D341Med (cell line): Measurements from ENCODE around the gene PPP3R2.
"Not testable (repeated sequence)": the region's sequence is repeated elsewhere in the genome, so short reads cannot be mapped to it uniquely, and the experiment has no call there.

Experiments
- DNase-seq: peaks from one replicate; pipeline ENCODE4 v3.0.0; 2012; ENCODE audit warnings: low spot score

Gene PPP3R2, protein sequence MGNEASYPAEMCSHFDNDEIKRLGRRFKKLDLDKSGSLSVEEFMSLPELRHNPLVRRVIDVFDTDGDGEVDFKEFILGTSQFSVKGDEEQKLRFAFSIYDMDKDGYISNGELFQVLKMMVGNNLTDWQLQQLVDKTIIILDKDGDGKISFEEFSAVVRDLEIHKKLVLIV

DNA sequence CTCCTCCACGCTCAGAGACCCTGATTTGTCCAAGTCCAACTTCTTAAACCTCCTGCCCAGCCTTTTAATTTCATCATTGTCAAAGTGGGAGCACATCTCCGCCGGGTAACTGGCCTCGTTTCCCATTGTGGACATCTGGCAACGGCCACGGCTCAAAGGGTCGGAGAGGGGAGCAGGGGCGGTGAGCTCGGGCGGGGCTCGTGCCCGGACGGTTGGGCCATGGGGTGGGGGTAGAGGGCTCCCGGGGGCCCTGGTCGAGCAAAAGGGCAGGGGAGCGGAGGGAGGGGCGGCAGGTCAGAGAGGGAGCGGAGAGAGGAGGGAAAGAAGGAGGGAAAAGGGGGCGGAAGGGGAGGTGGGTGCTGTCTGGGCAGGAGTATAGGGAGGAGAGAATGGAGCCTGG is at the start of gene PPP3R2:
Gene PPP3R2, minus strand, starts transcription at position 174 of the 400 bp plus-strand sequence. Its CDS starts 48 bp downstream, at position 126.
- no peak for DNase-seq

DNA sequence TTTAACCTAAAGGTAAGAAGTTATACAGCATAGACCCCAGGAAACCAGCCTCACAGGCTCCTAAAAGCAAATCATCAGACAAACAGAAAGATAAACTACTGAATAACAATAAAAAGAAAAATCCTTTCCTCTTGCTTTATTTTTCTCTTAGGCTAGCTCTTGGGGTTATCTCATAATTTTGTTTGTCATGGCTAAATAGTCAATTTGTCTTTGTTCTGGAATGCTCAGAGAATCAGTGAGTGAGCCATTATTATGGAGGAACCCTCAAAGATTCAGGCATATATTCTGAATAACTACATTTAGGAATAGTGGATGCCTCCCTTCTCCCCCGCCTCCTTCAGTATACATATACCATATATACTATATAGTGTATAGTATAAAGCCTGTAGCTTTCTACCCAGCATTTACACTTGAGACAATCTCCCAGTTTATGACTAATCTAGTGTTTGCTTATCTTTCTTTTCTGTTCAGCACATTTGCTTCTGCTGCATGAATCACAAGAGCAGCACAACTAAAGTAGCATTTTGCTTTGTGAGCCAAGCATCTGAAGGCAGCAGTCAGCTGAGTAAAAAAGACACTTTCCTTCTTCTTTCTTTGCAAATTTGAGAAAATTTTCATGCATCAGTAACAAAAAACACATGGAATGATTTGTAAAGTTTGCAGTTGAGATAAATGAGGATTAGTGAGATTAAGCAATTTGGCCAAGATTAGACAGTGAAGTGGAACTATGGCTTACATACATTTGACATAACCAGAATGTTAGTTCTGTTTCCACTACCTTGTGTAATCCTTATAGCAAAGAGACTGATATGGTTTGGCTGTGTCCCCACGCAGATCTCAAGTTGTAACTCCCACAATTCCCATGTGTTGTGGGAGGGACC is 45.3 kb upstream of the PPP3R2 start:
- no peak for DNase-seq

DNA sequence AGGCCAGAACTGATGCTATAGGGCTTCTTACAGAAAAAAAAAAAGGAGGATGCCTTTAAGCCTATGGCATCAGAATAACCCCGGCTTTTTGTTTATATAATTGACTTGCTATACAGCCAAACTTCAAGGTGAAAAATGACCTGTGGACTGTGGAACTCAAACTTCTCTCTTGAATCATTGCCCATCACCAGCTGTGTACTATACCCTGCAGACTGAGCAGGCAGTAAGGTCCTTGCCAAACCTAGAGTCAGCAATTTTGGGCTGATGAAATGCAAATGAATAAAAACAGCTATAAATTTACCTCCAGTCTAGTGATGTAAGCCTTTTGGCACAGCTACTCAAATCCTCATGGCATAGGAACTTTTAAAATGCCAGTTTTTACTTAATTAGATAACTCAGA is 44.5 kb upstream of the PPP3R2 start:
- DNase-seq: no peak

DNA sequence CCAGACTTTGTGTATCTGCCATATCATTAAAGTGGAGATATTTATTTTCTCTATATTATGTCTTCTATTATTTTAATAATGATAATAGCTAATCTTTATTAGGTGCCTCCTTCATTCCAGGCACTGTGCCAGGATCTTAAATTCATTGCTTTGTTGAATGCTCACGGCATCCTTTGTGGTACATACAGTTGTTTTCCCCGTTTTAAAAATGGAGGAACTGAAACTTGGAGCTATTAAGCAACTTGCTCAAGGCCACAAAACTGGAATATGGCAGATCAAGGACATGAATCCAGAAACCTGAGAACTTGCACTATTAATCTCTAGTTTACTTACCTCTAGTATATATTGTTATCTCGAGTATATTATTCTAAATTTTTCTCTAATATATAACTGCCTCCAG is 41.5 kb upstream of the PPP3R2 start:
- no peak for DNase-seq

DNA sequence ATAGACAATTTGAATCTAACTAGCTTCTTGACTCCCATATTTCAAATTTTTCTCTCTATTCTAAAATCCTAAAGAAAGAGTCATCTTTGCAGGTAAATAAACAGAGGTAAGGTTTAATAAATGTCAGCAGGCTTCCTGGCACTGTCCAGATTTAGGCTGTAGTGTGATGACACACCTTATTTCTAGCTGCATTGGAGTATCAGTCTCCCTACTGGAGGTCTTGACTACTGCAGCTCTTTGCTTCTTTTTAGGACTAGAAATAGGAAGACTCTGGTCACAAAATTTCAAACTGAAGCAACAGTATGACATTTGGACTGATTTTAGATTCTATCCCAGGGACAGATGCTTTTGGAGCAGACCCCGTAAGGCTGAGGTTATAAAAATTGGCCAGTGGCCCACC is 40.7 kb upstream of the PPP3R2 start:
- no peak for DNase-seq

DNA sequence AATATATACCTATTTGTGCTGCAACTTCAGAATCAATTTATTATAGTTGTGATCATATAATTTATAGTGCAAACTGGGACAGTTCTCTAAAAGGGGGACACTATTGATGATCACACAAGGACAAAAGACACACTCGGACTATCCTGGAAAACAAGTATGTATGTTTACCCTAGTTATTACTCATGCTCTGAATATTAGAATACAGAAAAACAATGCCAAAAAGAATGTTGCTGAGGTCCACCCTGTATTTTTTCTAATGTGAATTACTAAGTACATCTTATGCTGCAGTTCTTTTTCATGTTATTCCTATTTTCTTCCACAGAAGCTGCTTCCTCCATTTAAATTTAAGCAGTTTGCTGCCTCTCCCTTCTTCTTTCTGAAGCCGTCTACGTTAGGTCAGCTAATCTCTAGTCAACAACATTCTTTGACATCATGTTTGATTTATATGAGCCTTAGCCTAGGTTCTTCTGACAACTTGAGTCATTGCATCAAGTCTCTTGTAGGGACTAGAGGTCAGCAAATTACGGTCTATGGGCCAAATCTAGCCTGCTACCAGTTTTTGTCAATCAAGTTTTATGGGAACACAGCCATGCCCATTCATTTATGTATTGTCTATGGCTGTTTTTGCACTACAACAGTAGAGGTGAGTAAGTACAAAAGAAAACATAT is 40.1 kb upstream of the PPP3R2 start:
- no peak for DNase-seq

DNA sequence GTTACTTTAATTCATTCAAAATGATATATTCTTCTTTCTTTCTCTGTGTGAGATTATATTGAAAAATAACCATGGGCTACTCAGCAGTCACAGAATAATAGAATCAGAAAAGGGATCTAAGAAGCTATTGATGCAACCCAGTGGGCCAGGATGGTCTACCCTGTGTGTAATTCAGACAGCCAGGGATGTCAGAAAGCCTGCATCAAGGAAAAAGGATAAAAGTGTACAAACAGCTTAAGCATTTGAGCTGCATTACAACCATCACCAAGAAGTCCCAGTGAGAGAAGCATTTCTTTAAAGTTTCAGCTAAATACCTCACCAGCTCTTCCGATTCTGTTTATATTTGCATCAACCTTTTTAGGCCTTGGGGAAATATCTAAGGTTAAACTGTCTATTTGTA is 37.8 kb upstream of the PPP3R2 start:
- DNase-seq: no peak

DNA sequence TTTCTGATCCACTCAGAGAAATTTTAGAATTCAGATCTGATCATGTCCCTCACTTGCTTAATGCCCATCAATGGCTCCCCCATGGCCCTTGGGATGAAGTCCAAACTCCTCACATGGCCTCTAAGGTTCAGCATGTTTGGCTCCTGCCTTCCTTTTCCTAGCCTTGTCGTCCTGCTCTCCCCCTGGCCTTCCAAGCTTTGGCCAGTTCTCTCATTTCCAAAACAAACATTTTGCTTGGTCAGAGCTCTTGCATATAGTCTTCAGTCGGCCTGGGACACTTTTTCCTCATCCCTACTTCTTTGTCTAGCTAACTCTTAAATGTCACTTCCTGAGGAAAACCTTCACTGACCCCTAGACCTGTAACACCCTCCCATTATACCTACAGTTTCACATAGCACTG is 37.1 kb upstream of the PPP3R2 start:
- no peak for DNase-seq

DNA sequence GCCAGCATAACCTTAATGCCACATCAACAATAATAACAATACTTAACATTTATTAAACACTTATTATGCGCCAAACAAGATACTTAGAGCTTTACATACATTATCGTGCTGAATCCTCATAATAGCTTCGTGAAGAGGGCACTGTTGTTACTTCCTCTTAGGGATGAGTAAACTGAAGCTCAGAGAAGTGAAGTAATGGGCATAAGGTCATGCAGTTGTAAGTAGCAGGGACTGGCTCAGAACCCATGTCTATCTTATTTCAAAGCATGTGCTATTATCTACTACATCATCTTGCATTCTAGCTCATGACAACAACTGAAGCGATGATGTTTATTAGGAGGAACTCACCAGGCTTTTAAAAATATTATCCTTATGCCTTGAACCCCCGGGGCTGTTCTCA is 34.9 kb upstream of the PPP3R2 start:
- DNase-seq: no peak

DNA sequence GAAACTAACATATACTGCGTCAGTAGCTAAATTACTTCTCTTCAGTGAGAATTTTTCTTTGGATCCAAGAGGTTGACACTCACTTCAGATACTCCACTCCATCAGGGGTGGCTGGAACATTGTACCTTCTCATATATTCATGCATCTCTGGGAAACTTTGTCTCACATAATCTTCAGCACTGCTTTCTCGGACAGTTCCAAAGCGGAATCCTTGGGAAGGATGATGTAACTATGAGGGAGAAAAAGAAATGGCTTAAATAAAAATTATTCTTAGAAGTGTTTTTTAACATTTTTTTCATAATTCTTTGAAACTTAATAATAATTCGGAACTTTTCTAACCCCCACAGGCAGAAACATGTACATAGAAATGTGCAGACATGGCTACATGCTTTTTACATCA is 33.4 kb upstream of the PPP3R2 start:
- no peak for DNase-seq

DNA sequence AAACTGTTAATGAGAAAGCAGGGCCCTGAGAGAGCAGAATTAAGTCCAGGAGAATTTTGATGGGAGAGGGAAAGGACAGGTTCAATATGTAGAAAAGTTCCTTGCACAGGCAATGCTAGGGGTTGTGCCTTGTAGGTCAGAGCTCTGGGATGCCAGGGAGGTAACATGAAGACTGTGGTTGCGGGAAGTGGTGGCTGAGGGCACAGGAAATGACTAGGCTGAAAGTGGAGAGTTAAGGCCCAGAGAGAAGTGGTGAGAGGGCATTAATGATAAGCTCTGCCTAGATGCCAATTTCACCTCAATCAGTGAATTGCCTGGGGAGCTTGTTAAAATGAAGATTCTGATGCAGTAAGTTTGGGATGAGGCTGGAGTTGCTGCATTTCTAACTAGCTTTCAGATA is 31.5 kb upstream of the PPP3R2 start:
- DNase-seq: no peak

DNA sequence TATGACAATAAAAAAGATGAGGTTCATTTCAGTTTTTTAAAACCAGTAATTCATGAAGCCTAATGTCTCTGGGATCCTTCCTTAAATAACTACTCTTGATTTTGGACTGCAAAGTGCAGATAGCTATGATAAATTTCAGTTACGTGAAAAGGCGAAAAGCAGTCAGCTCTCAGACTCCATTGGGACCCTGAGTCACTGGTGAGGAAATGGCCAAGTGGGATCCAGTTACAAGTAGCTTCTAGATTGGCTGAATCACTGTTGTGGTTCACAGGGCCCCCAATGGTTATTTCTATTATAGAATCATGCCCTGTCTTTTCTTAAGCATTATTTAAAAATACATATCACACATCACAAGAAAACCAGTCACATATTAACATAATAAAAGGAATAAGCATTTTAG is 31.1 kb upstream of the PPP3R2 start:
- DNase-seq: no peak

DNA sequence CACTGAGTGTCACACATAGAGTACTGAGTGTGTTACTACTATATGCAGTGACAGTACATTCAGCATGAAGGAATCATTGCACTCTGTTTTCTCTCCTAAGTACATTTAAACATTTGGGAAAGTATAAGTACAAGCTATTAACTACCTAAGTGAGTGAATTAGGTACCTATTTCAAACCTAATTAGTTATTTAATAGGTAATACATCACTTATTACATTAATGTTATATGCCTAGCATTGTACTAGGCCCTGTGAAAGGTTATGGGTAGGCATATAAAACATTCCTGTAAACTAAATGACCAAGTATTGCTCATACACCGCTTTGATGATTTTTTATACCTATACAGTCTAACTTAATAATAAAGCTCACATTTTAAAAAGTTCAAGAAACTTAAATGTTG is 25.7 kb upstream of the PPP3R2 start:
- no peak for DNase-seq

DNA sequence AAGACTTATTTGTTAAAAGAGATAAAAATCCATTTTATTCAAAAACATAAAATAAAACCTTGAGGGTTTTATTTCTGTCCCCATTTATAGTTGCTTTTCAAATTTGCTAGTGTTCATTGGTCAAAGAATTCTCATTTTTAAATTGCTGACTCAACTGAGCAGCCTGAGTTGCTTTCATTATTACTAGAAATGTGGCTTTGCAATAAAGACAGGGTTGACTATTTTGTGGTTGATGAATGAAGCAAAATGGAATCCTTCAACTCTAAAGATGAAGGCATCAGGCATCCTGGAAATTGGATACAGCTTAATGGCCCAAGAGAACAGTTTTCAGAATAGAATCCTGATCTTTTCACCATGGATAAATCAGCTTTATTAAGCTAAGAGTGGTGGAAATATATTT is 23.9 kb upstream of the PPP3R2 start:
- DNase-seq: no peak

DNA sequence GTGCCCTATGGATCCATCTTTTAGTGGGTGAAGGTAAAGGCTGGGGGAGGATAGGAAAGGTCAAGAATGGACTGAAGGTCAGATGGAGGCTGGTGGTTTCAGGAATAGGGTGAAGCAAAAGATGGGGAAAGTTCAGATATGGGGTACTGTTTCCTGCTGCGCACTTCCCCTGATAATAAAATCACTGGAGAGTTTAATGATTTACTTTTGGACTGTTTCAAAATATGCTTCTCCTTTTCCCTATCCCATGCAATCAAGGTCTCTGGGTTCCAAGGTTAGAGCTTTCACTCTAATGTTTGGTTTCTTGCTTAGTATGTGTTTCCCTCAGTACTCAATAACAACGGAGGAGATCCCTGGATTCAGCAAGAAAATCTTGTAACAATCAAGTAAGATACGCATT is 10.8 kb upstream of the PPP3R2 start:
- no peak for DNase-seq

DNA sequence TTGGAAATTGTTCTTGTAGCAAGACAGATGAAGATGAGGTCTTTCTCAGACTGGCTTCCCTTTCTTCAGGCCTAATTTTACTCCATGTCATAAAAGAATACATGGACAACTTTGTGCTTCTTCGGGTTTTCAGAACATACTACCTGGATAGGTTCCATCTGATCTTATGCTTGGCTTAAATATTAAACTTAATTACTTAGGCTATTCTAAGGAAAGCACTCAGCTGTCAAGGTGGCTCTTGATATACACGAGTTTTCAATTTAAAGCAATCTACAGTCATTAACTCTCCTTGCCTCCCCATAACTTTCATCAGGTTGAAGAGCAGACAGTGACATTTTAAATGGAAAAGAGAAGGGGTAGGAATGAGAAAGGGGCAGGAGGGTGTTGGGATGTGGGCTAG is 9.5 kb upstream of the PPP3R2 start:
- no peak for DNase-seq

DNA sequence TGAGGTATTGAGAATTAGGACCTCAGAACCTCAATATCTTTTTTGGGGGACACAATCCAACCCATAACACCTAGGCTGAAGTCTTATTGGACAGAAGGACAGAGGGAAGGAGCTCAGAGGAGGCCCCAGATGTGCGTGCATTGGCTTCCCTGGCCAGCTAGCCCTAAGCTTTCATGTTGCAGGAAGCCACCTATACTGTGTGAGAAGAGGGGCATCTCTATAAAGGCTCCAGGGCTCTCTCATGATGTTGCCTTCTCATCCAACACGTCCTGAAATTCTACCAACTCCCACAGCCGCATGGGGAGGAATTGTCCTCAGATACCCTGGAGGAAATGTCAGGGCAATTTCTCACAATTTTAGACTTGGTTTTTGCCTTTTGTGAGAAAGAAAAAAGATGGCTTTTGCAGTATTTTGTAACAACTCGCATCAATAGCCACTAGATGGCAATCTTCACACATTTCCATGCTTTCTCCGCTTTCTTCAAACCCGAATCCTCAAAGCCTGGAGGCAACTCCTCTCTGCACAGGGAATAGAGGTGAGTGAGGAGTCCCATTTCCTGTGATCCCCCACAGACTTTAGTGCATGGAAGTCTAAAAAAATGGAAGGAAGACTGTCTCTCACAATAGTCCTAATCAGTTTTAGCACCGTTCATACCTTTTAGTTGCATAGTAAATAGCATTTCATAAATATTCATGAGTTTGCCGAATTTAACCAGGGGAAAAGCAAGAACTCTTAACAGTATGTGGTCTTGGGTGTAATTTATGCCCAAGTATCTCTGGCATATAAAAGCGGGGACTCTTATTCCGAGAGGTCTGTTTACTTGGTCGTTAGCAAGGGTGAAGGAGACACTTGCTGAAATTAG is 7.4 kb upstream of the PPP3R2 start:
- DNase-seq: peak; percentile 69

DNA sequence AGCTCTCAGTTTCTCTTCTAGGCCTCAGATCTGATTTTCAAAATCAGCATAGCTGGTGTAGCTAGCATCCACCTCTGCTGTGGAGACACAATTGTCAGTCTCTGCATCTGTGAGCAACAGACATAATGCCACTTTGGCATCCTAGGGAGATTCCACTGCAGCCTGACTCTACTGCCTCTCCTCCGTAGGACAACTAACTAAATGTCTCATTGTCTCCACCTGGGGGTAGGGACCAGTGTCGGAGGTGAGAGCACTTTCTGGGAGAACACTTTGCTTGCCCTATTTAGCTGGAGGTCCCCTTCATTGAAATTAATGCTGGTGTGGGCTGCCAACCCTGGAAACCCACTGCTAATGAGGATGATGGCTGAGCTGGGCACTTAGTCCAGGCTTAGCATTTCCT is 1.4 kb downstream of the PPP3R2 start:
- no peak for DNase-seq

DNA sequence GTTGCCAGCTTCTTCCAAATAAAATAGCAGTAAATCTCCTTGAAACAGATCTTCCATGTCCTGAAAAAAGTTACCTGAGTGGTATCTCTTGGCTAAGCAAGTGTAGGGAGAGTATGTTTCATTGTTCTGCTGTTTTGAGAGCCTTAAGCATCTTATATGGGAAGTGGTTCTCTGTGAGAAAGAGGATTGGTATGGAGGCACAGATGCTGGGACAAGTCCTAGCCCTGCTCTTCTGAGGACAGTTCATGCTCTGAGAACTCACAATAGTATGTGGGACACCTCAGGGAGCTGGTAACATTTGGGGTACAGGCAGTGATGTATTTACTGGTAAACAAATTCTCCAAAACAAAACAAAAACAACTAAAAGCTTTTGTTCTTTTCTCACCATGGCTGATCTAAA is 2.0 kb downstream of the PPP3R2 start:
- no peak for DNase-seq

DNA sequence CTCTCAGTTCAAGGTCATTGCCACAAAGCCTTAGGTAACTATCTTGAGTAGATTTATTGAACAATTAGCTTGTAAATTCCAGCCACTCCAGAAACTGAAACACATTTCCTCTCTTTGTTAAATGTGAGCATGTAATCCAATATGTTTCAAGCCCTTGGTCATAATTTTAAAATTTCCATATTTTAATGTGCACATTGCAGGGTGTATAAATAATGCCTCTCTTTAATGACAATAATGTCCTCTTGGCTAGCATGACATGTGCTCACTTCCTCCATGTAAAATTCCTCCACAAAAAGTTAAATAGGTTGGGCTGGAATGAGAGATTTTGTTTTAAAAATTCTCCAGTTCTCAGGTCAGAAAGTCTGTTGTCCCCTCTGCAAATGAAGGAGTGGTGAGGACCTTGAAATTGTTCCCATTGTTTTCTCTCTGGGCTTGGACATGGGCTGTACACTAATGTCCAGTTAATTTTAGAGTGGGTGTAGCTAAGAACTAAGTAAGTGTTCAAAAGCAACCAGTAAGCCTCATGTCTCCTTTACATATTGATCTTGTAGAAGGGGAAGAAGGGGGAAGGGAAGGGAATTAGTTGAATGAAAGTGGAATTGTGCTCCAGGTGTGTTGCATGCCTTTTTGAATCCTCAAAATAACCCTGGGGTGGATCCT is 2.9 kb downstream of the PPP3R2 start:
- DNase-seq: no peak

DNA sequence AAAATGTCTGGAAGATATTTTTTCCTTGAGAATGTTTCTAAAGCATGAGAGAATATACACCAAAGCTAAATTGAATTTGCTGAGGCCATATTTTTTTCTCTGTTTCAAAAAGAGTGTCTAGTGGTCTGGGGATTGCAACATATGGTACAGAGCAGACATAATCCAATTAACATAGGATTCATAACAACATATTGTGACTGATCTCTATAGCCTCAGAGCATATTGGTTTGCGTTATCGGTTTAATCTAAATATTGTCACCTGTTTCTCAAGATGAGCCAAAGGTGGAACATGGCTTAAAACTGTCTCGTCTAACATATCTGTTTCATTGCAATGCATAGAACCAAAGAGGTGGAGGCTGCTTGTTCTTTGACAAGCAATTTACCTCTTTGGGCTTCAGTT is 3.9 kb downstream of the PPP3R2 start:
- peak; percentile 38 for DNase-seq

DNA sequence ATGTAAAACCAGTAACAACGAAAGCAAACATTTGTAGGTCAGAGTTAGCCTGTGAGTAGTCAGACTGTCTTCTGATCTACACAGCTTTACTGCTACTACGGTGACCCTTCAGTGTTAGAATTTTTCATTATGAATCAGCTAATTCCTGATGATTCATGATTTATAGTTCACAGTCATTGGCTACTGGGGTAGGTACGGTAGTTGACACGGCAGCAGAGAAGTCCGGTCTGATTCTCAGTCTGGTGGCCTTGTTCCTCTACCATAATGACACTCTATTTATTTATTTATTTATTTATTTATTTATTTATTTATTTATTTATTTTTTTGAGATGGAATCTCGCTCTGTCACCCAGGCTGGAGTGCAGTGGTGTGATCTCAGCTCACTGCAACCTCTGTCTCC is 4.7 kb downstream of the PPP3R2 start:
- not testable (repeated sequence) for DNase-seq
